MM.1S (cell line): ENCODE data around the gene C21orf91.

Source experiments
- DNase-seq: peaks from one replicate; pipeline ENCODE4 v3.0.0-alpha.2; 2015
- H2AFZ ChIP-seq: fragments of 300-600 bp; sonication (generic); 2 replicates; pipeline ENCODE4 v1.6.0; 2016; ENCODE audit warnings: antibody characterized with exemption, low read length
- H3F3A ChIP-seq: fragments of 300-600 bp; sonication (generic); 2 replicates; pipeline ENCODE4 v1.6.1; 2016; ENCODE audit warnings: mild to moderate bottlenecking, antibody characterized with exemption, low read length, moderate library complexity, mixed read lengths; ENCODE audit not compliant: insufficient read depth
- H3K27ac ChIP-seq: fragments of 300-600 bp; sonication (generic); 2 replicates; pipeline ENCODE4 v1.5.1; 2016; ENCODE audit warnings: mild to moderate bottlenecking, low read length
- H3K27me3 ChIP-seq: fragments of 300-600 bp; sonication (generic); replicated peaks from 2 replicates; pipeline ENCODE4 v1.6.0; 2016; ENCODE audit warnings: low read length; ENCODE audit not compliant: insufficient read depth
- H3K36me3 ChIP-seq: fragments of 300-600 bp; sonication (generic); replicated peaks from 2 replicates; pipeline ENCODE4 v1.6.1; 2016; ENCODE audit warnings: mild to moderate bottlenecking, low read length, mixed read lengths; ENCODE audit not compliant: insufficient read depth
- H3K4me1 ChIP-seq: fragments of 300-600 bp; sonication (generic); 2 replicates; pipeline ENCODE4 v1.6.1; 2016; ENCODE audit warnings: low read length, mixed read lengths
- H3K4me2 ChIP-seq: fragments of 300-600 bp; sonication (generic); 2 replicates; pipeline ENCODE4 v1.6.0; 2016; ENCODE audit warnings: low read depth, low read length
- H3K4me3 ChIP-seq: fragments of 300-600 bp; sonication (generic); 2 replicates; pipeline ENCODE4 v1.5.1; 2016; ENCODE audit warnings: low read length, mixed read lengths
- H3K79me2 ChIP-seq: fragments of 300-600 bp; sonication (generic); 2 replicates; pipeline ENCODE4 v1.6.1; 2016; ENCODE audit warnings: mixed run types, low read length, mixed read lengths
- H3K9ac ChIP-seq: fragments of 300-600 bp; sonication (generic); 2 replicates; pipeline ENCODE4 v1.6.1; 2016; ENCODE audit warnings: low read length, mixed read lengths
- H3K9me2 ChIP-seq: fragments of 300-600 bp; sonication (generic); replicated peaks from 2 replicates; pipeline ENCODE4 v1.6.1; 2016; ENCODE audit warnings: mild to moderate bottlenecking, low read length, mixed read lengths; ENCODE audit not compliant: insufficient read depth
- H3K9me3 ChIP-seq: fragments of 300-600 bp; sonication (generic); replicated peaks from 2 replicates; pipeline ENCODE4 v1.6.1; 2016; ENCODE audit warnings: mild to moderate bottlenecking, low read length, mixed read lengths; ENCODE audit not compliant: insufficient read depth
- H4K20me1 ChIP-seq: fragments of 300-600 bp; sonication (generic); 2 replicates; pipeline ENCODE4 v1.6.1; 2016; ENCODE audit warnings: mild to moderate bottlenecking, low read length, moderate library complexity, mixed read lengths; ENCODE audit not compliant: insufficient read depth
- CTCF ChIP-seq: fragments of 300-600 bp; sonication (generic); IDR thresholded peaks from 2 replicates; pipeline ENCODE4 v1.5.1; 2016; ENCODE audit warnings: antibody characterized with exemption, low read length, mixed read lengths
- EZH2 ChIP-seq: fragments of 300-600 bp; sonication (generic); optimal IDR thresholded peaks from 2 replicates; pipeline ENCODE3; 2017; ENCODE audit warnings: low read depth, mild to moderate bottlenecking, antibody characterized with exemption, low read length, mixed read lengths
- EZH2phosphoT487 ChIP-seq: fragments of 300-600 bp; sonication (generic); IDR thresholded peaks from 2 replicates; pipeline ENCODE4 v1.6.1; 2018; ENCODE audit warnings: antibody characterized with exemption, low read length

C21orf91 gene

DNA sequence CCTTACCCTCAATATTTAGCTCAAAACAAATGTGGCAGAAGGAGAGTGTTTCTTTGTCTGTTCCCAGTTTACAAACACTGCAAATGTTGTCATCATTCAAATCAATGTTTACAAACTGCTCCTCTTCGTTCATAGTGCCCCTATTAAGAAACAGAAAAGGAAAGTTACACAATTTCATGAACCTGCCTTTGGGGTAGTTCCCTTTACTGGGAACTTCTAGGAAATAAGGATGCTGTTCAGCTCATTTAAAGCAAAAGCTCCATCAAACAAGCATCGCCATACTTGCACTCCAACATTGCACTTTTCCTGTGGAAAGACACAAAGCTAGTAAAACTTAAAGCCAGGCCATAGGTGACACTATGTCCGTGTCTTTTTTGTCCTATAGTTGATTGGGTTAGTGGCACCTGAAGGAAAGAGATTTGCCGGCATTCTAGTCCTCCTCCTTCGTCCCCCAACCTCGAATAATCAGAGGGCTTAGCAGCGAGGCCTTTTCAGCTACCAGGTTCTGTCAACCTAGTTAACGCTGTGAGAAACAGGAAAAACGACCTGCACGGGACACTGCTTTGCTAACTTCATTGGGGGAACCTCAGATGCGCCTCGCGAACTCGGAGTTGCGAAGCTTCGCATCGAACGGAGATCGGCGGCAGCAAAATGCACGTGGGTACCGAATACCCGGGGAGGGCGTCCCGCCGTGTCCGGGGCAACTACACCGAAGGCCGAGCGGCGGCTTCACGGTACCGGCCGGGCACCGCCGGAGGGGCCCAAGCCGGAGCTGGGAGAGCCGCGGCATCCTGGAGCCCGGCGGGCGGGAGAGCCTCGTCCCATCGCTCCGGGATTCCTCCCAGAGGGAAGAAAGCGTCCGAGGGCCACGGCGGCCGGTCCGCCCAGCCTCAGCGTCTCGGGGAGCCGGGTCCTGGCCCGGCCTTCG lies 706 bp downstream of the C21orf91 start:
- Histone ChIP-seq H3K4me3 (peak overlapping the region; percentile 90), H3K36me3 (peaks cover 7% of the 10 kb centered on the region; the same call in 1 of the 2 replicates), H4K20me1 (no peaks in the 10 kb centered on the region), H2AFZ (peak overlapping the region; percentile 44), H3K79me2 (peaks cover 55% of the 10 kb centered on the region), H3K27ac (peak overlapping the region; percentile 82; the same call in 1 of the 2 replicates), H3K9me3 (no peaks in the 10 kb centered on the region), H3K4me2 (peak overlapping the region; percentile 74), H3K9ac (peak overlapping the region; percentile 81), H3K9me2 (no peaks in the 10 kb centered on the region), H3K4me1 (peaks cover 30% of the 10 kb centered on the region), H3F3A (peaks cover 38% of the 10 kb centered on the region), H3K27me3 (no peaks in the 10 kb centered on the region)
- TF ChIP-seq EZH2 (no peak), EZH2phosphoT487 (no peak), CTCF (no peak)
- DNase-seq = peak; percentile 56

- H3K9me2 ChIP-seq = no peaks in the 10 kb centered on the region
- no peak overlapping the region for H3K4me3 ChIP-seq
- H3K9ac ChIP-seq = no peak overlapping the region
- H3F3A ChIP-seq = peaks cover 20% of the 10 kb centered on the region
- TF ChIP-seq EZH2 = no peak
- TF ChIP-seq EZH2phosphoT487 = no peak
- TF ChIP-seq CTCF = no peak
- H3K36me3 ChIP-seq = peaks cover 51% of the 10 kb centered on the region
- DNase-seq = no peak
- H3K4me1 ChIP-seq = peaks cover 26% of the 10 kb centered on the region
- H3K9me3 ChIP-seq = no peaks in the 10 kb centered on the region
- no peak overlapping the region for H2AFZ ChIP-seq
- no peaks in the 10 kb centered on the region for H4K20me1 ChIP-seq
- H3K27me3 ChIP-seq = no peaks in the 10 kb centered on the region
- H3K79me2 ChIP-seq = peaks cover 92% of the 10 kb centered on the region
- H3K4me2 ChIP-seq = peak overlapping the region; percentile 28; the same call in 1 of the 2 replicates
- peak overlapping the region; percentile 45; the same call in 1 of the 2 replicates for H3K27ac ChIP-seq
Measured at GRCh38 chr21:17813353-17813752, 5.8 kb downstream of the C21orf91 start.

DNA sequence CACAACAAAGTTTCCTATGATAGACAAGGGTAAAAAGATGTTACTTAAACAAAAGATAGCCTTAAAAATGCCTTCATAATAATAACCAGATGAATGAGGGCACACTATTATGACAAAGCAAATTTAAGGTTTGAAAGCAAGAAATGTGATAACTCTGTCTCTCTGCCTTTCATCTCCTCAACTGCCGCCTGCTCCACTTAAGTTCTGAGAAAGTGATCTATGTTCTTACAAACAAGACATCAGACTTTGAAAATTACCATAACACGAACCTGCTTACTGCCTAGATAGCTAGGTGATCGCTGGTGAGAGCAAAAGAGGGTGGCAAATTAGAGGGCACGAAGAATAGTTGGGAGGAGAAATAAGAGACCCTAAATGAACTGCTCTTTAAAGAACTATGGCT lies 13.2 kb downstream of the C21orf91 start:
- Histone ChIP-seq H3K27me3 (no peaks in the 10 kb centered on the region), H3K79me2 (peaks cover 86% of the 10 kb centered on the region), H3K4me2 (no peak overlapping the region), H3K4me3 (no peak overlapping the region), H4K20me1 (no peaks in the 10 kb centered on the region), H3K36me3 (peaks cover 38% of the 10 kb centered on the region), H3K4me1 (no peaks in the 10 kb centered on the region), H3F3A (no peaks in the 10 kb centered on the region), H3K9me3 (no peaks in the 10 kb centered on the region), H3K9me2 (no peaks in the 10 kb centered on the region), H2AFZ (no peak overlapping the region), H3K27ac (no peak overlapping the region), H3K9ac (no peak overlapping the region)
- DNase-seq = no peak
- TF ChIP-seq EZH2phosphoT487 (no peak), CTCF (no peak), EZH2 (no peak)
